Lung (tissue), 4 donors: ENCODE data around the gene TOR1AIP2. TPM values are rescaled to one million over a fixed set of nuclear protein-coding genes. Genes with fewer than 3 reads are reported as not detected.

Experiments
- polyA plus RNA-seq, 2 donors: library from polyadenylated mRNA; stranded (reverse); fragments of 200-250 nt; gene quantifications; one replicate each; pipeline ENCODE4 v1.2.1, GENCODE V29; 2013
- total RNA-seq, 2 donors: library from RNA; depleted of rRNA in 1 of 2; stranded (reverse); fragments of >200 nt in 1 of 2; gene quantifications; one replicate each; pipeline ENCODE4 v1.2.1, GENCODE V29; 2014 to 2021
- donor health status: Bipolar disorder and iron deficiency.
- donor health status: healthy.
- donor health status: DM: yes; HTN: yes; CAD: no.

TOR1AIP2 gene
- total and polyA plus RNA-seq, 4 donors = 10.1 to 118 (median 51.6) TPM

Other genes with a start within 250 kb of the TOR1AIP2 start
- gene FAM163A, start 134.5 kb downstream of the TOR1AIP2 start, total RNA-seq = under 1 TPM in 1 of 2 donors, not detected in 1; 0.09 TPM
- gene FAM163A, start 134.5 kb downstream of the TOR1AIP2 start, polyA plus RNA-seq = not detected
- gene TOR1AIP1, start 4.5 kb upstream of the TOR1AIP2 start, total RNA-seq = 10 to 100 TPM; 35.7 to 94.7 TPM
- 10 to 100 TPM; 20.4 to 29.9 TPM for gene TOR1AIP1, start 4.5 kb upstream of the TOR1AIP2 start, polyA plus RNA-seq
- gene CEP350, start 77.0 kb upstream of the TOR1AIP2 start, total RNA-seq = 10 to 100 TPM; 35.3 to 89.8 TPM
- 10 to 100 TPM in 1 of 2 donors, 1 to 10 TPM in 1; 4.3 to 10.7 TPM for gene CEP350, start 77.0 kb upstream of the TOR1AIP2 start, polyA plus RNA-seq